GM12878 (cell line): ENCODE results near the gene HIC1. TPM values are rescaled to one million over a fixed set of nuclear protein-coding genes. Genes with fewer than 3 reads are reported as not detected.
A peak's percentile ranks its signal among the peaks of the same experiment; 100 is the strongest.

Experiments used
- ATAC-seq: fragments of 200-7000 bp; cut with Tn5 transposase; 3 replicates; pipeline ENCODE4 v1.9.1; 2020; ENCODE audit warnings: mild to moderate bottlenecking, moderate library complexity
- BruUV-seq: library from RNA; stranded (reverse); fragments of 400-500 nt; replicated peaks from 2 replicates; lab custom pipeline; 2021; lab: Mats Ljungman, UMichigan
- CTCF ChIA-PET: fragments of 300-600 bp; sonication (Branson Sonifier 250); formaldehyde crosslinking; extraction: SDS; loops from one replicate; lab custom pipeline; 2021; ENCODE audit warnings: inconsistent platforms; lab: Yijun Ruan, JAX
- POLR2A ChIA-PET: fragments of 350-600 bp; formaldehyde crosslinking; extraction: SDS; loops from one replicate; lab custom pipeline; 2021; ENCODE audit warnings: inconsistent platforms; lab: Charles Lee
- RAD21 ChIA-PET: fragments of 300-600 bp; sonication (Branson Sonifier 250); formaldehyde crosslinking; loops from one replicate; lab custom pipeline; 2023; ENCODE audit warnings: antibody characterized with exemption; ENCODE audit not compliant: unreplicated experiment; lab: Charles Lee
- SMC1A ChIA-PET: fragments of 300-600 bp; sonication (Branson Sonifier 250); formaldehyde crosslinking; loops from one replicate; lab custom pipeline; 2023; ENCODE audit not compliant: unreplicated experiment, uncharacterized antibody; lab: Charles Lee
- DNase-seq: peaks from one replicate; pipeline ENCODE4 v3.0.0-alpha.2; 2011; ENCODE audit warnings: low read depth, low spot score
- FAIRE-seq: peaks from 3 replicates; lab custom pipeline; 2011; peaks lifted over from hg19 to GRCh38; lab: Jason Lieb, UNC
- H2AFZ ChIP-seq: 2 replicates; pipeline ENCODE4 v1.6.0; 2011; ENCODE audit warnings: low read depth, low read length, control low read depth; ENCODE audit not compliant: control insufficient read depth
- H3K27ac ChIP-seq: 2 replicates; pipeline ENCODE4 v1.5.1; 2011; ENCODE audit warnings: control low read depth; ENCODE audit not compliant: control insufficient read depth, insufficient read depth
- H3K27me3 ChIP-seq, 2 experiments: replicated peaks in 1 of 2; 2 replicates each; pipeline versions ENCODE4 v1.6.0 to v1.6.1; 2011; ENCODE audit warnings: low read length in 1 of 2; ENCODE audit not compliant: control insufficient read depth in 2 of 2, insufficient read depth in 2 of 2
- H3K36me3 ChIP-seq, 2 experiments: 2 replicates each; pipeline ENCODE4 v1.5.1; 2011; ENCODE audit warnings: low read length in 1 of 2; ENCODE audit not compliant: control insufficient read depth in 2 of 2, insufficient read depth in 2 of 2
- H3K4me1 ChIP-seq: 2 replicates; pipeline ENCODE4 v1.6.1; 2011; ENCODE audit warnings: mild to moderate bottlenecking, low read length, moderate library complexity, mixed read lengths; ENCODE audit not compliant: control insufficient read depth, insufficient read depth
- H3K4me2 ChIP-seq: 2 replicates; pipeline ENCODE4 v1.6.0; 2011; ENCODE audit warnings: control low read depth; ENCODE audit not compliant: control insufficient read depth, insufficient read depth
- H3K4me3 ChIP-seq: fragments of 200-600 bp; sonication (generic); 2 replicates; pipeline ENCODE4 v1.5.1; 2016
- H3K79me2 ChIP-seq: 2 replicates; pipeline ENCODE4 v1.6.0; 2011; ENCODE audit warnings: low read length; ENCODE audit not compliant: control insufficient read depth, insufficient read depth
- H3K9ac ChIP-seq: 2 replicates; pipeline ENCODE4 v1.8.0; 2011; ENCODE audit warnings: low read length, control low read depth, mixed read lengths; ENCODE audit not compliant: control insufficient read depth, insufficient read depth
- H3K9me3 ChIP-seq: replicated peaks from 3 replicates; pipeline ENCODE4 v1.5.1; 2011; ENCODE audit warnings: mild to moderate bottlenecking, low read length; ENCODE audit not compliant: control insufficient read depth, insufficient read depth
- H4K20me1 ChIP-seq: 2 replicates; pipeline ENCODE4 v1.6.0; 2011; ENCODE audit not compliant: control insufficient read depth, insufficient read depth
- BHLHE40 ChIP-seq, 2 experiments: fragments of 450-650 bp in 1 of 2; IDR thresholded peaks; 2 replicates each; pipeline ENCODE4 v1.6.1; 2011 to 2017; ENCODE audit warnings: low read depth in 2 of 2, borderline replicate concordance in 1 of 2, improper control_type of control experiment in 1 of 2, low read length in 1 of 2, mild to moderate bottlenecking in 1 of 2
- FOXK2 ChIP-seq: fragments of 450-650 bp; IDR thresholded peaks from 2 replicates; pipeline ENCODE4 v1.6.1; 2017; ENCODE audit warnings: mild to moderate bottlenecking, moderate library complexity
- HDAC6 ChIP-seq: fragments of 200-600 bp; sonication (generic); IDR thresholded peaks from one replicate; pipeline ENCODE4 v1.8.0; 2017; ENCODE audit warnings: antibody characterized with exemption; ENCODE audit not compliant: unreplicated experiment
- HDGF ChIP-seq: fragments of 450-650 bp; IDR thresholded peaks from 2 replicates; pipeline ENCODE4 v1.6.1; 2016; ENCODE audit warnings: antibody characterized with exemption
- MLLT1 ChIP-seq: fragments of 450-650 bp; IDR thresholded peaks from 2 replicates; pipeline ENCODE4 v1.6.1; 2016; ENCODE audit warnings: mild to moderate bottlenecking
- NFYB ChIP-seq: IDR thresholded peaks from 2 replicates; pipeline ENCODE4 v1.6.1; 2011; ENCODE audit warnings: low read depth, mild to moderate bottlenecking, low read length, improper control_type of control experiment, moderate library complexity; ENCODE audit not compliant: insufficient read depth
- NR2C2 ChIP-seq: IDR thresholded peaks from 2 replicates; pipeline ENCODE4 v1.6.1; 2011; ENCODE audit warnings: borderline replicate concordance, low read depth; ENCODE audit not compliant: control insufficient read depth, insufficient read length
- PAX5 ChIP-seq: IDR thresholded peaks from 2 replicates; pipeline ENCODE4 v1.6.1; 2011; ENCODE audit warnings: low read depth, low read length, borderline replicate concordance
- RUNX3 ChIP-seq: IDR thresholded peaks from 2 replicates; pipeline ENCODE4 v1.6.1; 2012; ENCODE audit warnings: low read length, inconsistent platforms
- SUPT20H ChIP-seq: IDR thresholded peaks from 2 replicates; pipeline ENCODE4 v1.6.1; 2011; ENCODE audit warnings: low read depth, mild to moderate bottlenecking, low read length, moderate library complexity, borderline replicate concordance; ENCODE audit not compliant: control insufficient read depth
- TCF7 ChIP-seq: IDR thresholded peaks from 2 replicates; pipeline ENCODE4 v1.6.1; 2014; ENCODE audit warnings: antibody characterized with exemption, borderline replicate concordance
- ZBED1 ChIP-seq: IDR thresholded peaks from 2 replicates; pipeline ENCODE4 v1.6.1; 2016; ENCODE audit warnings: borderline replicate concordance
- WGBS: methylation state at CpG from one replicate; pipeline ENCODE4 v1.1.6; 2016; ENCODE audit warnings: low lambda C conversion rate; ENCODE audit not compliant: insufficient replicate concordance, insufficient coverage; ENCODE audit errors: missing lambda C conversion rate; 5-methylcytosine and 5-hydroxymethylcytosine counted together
- in situ Hi-C: fragments of 300-500 bp; cut with MboI; formaldehyde crosslinking; loops from 9 replicates; pipeline ENCODE4 v1.14.3; 2018; ENCODE audit warnings: mixed read lengths
- intact Hi-C: fragments of 100-400 bp; cut with micrococcal nuclease; formaldehyde crosslinking; loops from one replicate; pipeline ENCODE4 v1.14.2; 2022; ENCODE audit not compliant: unreplicated experiment
- polyA plus RNA-seq, 11 experiments: library from polyadenylated mRNA; depleted of rRNA in 4 of 11; unstranded in 6 of 11; stranded (reverse) in 5 of 11; fragments of >200 nt; fragmentation: Nextera tagmentation in 4 of 11; fragmentation: Illumina TruSeq in 1 of 11; extraction: Ambion mirVana in 4 of 11; extraction: Trizol in 1 of 11; gene quantifications; 1 replicate in 1 of 11; 2 replicates in 10 of 11; pipeline versions ENCODE4 v1.2.1 to v1.2.3, GENCODE V29; 2011 to 2016; ENCODE audit warnings: inconsistent platforms in 2 of 11, missing spikeins in 2 of 11, low read depth in 1 of 11
- total RNA-seq, 4 experiments: library from RNA; depleted of rRNA in 3 of 4; stranded (reverse); fragments of >200 nt in 3 of 4; fragmentation: Illumina TruSeq in 1 of 4; extraction: Trizol in 1 of 4; gene quantifications; 2 replicates each; pipeline versions ENCODE4 v1.2.1 to v1.2.3, GENCODE V29; 2013 to 2021
- TF ChIP-seq, protein P1 (sequence below): fragments of 450-650 bp; IDR thresholded peaks from 2 replicates; pipeline ENCODE4 v1.6.1; 2017; ENCODE audit warnings: mild to moderate bottlenecking
- TF ChIP-seq, protein P2 (sequence below): fragments of 450-650 bp; formaldehyde crosslinking; IDR thresholded peaks from 2 replicates; pipeline ENCODE4 v1.5.0; 2022; ENCODE audit warnings: mild to moderate bottlenecking, missing genetic modification characterization

The HIC1 gene
- total and polyA plus RNA-seq, 10 of the 15 experiments (the other 5 are each of a cell fraction or from before 2014, with no cell fraction given), result 0.11 to 61.1 (median 4.9) TPM

- ChIA-PET SMC1A (no interaction called here), RAD21 (interaction anchor here (1.4 kb wide), 1 partner anchor 11 kb away, joined by 3 read pairs; no protein-coding TSS in a partner anchor)
- peak; percentile 62 for FAIRE-seq
- Histone ChIP-seq H3K27me3 (peaks cover 1 to 5% of the 10 kb centered on the region in 2 experiments; a peak in 3 of 4 replicates), H3K4me1 (peaks cover 10% of the 10 kb centered on the region)
- no TSS peak for BruUV-seq
- TF ChIP-seq MLLT1, result peak; percentile 53; the same call in 1 of the 2 replicates
- TF ChIP-seq HDGF, result no peak
- no peak for TF ChIP-seq FOXK2
- TF ChIP-seq RUNX3, result peak; percentile 64
- no peak for TF ChIP-seq NFYB
- TF ChIP-seq PAX5, result peak; percentile 78; the same call in 1 of the 2 replicates
- TF ChIP-seq BHLHE40 (IDR thresholded peaks at IDR 0.05; ENCODE audit: borderline replicate concordance in 1 of 2, low read depth in 2 of 2, low read length in 1 of 2), result peak; percentile 71 to 88
- TF ChIP-seq HDAC6, result no peak
- TF ChIP-seq TCF7, result no peak
- TF ChIP-seq, protein P1, sequence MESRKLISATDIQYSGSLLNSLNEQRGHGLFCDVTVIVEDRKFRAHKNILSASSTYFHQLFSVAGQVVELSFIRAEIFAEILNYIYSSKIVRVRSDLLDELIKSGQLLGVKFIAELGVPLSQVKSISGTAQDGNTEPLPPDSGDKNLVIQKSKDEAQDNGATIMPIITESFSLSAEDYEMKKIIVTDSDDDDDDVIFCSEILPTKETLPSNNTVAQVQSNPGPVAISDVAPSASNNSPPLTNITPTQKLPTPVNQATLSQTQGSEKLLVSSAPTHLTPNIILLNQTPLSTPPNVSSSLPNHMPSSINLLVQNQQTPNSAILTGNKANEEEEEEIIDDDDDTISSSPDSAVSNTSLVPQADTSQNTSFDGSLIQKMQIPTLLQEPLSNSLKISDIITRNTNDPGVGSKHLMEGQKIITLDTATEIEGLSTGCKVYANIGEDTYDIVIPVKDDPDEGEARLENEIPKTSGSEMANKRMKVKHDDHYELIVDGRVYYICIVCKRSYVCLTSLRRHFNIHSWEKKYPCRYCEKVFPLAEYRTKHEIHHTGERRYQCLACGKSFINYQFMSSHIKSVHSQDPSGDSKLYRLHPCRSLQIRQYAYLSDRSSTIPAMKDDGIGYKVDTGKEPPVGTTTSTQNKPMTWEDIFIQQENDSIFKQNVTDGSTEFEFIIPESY, result no peak
- TF ChIP-seq, protein P2, sequence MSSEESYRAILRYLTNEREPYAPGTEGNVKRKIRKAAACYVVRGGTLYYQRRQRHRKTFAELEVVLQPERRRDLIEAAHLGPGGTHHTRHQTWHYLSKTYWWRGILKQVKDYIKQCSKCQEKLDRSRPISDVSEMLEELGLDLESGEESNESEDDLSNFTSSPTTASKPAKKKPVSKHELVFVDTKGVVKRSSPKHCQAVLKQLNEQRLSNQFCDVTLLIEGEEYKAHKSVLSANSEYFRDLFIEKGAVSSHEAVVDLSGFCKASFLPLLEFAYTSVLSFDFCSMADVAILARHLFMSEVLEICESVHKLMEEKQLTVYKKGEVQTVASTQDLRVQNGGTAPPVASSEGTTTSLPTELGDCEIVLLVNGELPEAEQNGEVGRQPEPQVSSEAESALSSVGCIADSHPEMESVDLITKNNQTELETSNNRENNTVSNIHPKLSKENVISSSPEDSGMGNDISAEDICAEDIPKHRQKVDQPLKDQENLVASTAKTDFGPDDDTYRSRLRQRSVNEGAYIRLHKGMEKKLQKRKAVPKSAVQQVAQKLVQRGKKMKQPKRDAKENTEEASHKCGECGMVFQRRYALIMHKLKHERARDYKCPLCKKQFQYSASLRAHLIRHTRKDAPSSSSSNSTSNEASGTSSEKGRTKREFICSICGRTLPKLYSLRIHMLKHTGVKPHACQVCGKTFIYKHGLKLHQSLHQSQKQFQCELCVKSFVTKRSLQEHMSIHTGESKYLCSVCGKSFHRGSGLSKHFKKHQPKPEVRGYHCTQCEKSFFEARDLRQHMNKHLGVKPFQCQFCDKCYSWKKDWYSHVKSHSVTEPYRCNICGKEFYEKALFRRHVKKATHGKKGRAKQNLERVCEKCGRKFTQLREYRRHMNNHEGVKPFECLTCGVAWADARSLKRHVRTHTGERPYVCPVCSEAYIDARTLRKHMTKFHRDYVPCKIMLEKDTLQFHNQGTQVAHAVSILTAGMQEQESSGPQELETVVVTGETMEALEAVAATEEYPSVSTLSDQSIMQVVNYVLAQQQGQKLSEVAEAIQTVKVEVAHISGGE (CRISPR knock-in tag), result no peak
- TF ChIP-seq ZBED1, result no peak
- no peak for TF ChIP-seq NR2C2
- TF ChIP-seq SUPT20H, result no peak
- TF ChIP-seq, all 136 proteins: peak for 4
- Histone ChIP-seq H3K9me3 (no peaks in the 10 kb centered on the region; the same call in 2 of the 3 replicates), H2AFZ (no peak overlapping the region), H3K36me3 (no peaks in the 10 kb centered on the region), H3K9ac (no peak overlapping the region), H3K4me2 (peak overlapping the region; percentile 15), H3K79me2 (no peaks in the 10 kb centered on the region), H4K20me1 (no peaks in the 10 kb centered on the region), H3K4me3 (no peak overlapping the region), H3K27ac (no peak overlapping the region)
- ChIA-PET CTCF (interaction anchor here (0.8 kb wide), 2 partner anchors 11 to 108 kb away, joined by 3 read pairs; no protein-coding TSS in a partner anchor), POLR2A (no interaction called here)
- DNase-seq (no peak), ATAC-seq (peak; percentile 93)
- in situ Hi-C loops (loop anchor here (25.0 kb wide), 1 partner anchor 105 kb away; no protein-coding TSS in a partner anchor), intact Hi-C loops (no loop called here)
- 37% methylated on average over 18 of the region's 19 CpGs for WGBS
These were observed 37.5 kb upstream of the HIC1 start for GRCh38 chr17:2017274-2017941.
